ENCODE results near the gene PRR19.

The PRR19 gene

DNA sequence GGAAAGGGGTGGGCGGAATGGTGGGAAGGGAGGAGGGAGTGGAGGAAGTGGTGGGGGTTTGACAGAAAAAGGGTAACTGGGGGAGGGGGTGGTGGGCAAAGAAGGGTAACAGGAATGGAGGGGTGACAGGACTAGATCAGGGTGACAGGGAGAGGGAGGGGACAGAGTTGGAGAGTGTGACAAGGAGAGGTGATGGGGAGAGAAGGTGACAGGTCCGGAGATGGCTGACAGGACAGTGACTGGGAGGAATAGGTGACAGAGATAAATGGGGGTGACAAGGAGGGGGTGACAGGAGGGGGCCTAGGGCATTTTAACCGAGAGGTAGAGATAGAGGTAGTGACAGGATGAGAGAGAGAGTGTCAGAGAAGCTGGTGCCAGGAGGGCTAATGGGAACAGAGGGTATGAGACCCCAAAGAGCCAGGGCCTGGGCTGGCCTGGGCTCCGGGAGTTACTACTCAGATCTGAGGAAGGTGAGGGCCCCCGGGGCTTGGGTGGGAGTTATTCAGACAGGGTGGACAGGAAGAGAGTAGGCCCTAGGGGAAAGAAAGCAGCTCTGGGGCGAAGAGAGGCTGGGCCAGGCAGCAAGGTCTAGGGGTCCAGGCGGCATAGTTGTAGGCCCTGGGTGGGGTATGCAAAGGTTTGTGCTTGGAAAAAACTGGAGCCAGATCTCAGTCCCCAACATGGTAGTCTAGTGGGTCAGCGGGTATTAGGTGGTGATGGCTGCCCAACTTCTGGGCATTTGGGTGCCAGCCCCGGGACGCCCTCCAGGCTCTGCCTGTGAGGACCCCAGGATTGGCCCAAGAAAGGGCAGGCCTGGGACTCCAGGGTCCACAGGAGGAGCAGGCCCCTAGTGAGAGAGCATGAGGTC is 32.2 kb upstream of the PRR19 start:
- intact Hi-C loops (cut with DNase I) = no loop called here
- peak in 1 of 10 donors; percentile 74 for DNase-seq

DNA sequence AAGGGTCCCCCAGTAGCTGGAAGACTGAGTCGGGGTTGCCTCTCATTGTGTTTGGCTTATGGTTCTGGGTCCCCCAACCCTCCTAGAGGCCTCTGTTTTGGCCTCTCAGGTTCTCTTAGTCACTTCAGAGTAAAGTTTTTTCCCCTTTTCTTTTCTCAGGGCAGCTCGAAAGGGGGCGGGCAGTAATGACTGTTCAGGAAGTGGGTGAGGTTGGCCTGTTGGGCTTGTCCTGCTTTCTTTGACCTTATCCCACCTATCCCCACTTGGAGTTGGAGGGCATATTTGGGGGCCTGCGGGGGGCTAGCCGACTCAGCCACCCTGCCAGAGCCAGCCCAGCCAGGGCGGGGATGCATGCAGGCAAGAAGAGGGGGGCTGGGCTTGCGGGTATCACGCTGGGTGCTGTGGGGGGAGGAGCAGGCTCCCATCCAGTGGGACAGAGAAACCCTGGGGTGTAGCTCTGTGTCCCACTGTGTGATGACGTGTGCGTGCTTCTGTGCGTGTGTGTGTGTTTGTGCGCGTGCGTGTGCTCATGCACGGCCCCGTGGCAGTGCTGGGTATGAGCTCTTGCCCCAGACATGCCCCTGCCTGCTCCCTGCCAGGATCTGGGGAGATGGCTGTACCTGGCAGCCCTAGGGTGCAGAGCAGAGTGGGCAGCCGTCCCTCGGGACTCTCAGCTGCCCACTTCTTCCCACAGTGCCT is 31.4 kb upstream of the PRR19 start:
- intact Hi-C loops (cut with DNase I) = no loop called here

DNA sequence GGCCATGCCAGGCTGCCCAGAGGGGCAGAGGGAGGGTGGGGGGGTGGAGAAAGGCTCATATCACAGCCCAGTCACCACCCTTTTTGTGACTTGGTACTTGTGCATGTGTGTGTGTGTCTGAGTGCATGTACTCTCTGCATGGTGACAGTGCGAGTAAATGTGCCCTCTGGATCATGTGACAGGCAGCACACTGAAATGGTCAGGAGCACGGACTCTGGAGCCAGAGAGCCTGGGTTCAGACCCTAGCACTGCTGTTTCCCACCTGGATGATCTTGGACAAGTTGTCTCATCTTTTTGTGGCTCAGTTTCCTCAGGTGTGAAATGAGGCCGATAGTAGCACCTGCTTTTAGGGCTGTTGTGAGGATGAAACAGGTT is 30.9 kb upstream of the PRR19 start:
- DNase-seq = peak in 1 of 10 donors; percentile 82
- intact Hi-C loops (cut with DNase I) = no loop called here

More for the DNA sequence above, 31.4 kb upstream of the PRR19 start:
- DNase-seq = peak in 6 of 10 donors; percentile 42 to 94 (median 64)

DNA sequence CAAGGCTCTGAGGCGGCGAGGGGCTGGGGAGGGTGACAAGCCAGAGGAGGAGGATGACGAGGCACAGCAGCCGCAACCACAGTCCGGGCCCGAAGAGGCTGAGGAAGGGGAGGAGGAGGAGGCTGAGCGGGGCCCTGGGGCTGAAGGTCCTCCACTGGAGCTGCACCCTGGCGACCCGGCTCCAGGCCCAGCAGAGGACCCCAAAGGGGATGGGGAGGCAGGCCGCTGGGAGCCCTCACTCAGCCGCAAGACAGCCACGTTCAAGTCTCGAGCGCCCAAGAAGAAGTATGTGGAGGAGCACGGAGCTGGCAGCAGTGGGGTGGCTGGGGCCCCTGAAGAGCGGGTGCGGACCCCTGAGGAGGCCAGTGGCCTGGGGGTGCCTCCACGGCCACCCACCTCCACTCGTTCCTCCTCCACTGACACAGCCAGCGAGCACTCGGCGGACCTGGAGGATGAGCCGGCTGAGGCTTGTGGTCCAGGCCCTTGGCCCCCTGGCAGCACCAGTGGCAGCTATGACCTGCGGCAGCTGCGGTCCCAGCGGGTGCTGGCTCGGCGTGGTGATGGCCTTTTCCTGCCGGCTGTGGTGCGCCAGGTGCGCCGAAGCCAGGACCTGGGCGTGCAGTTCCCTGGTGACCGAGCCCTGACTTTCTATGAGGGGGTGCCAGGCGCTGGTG is 29.9 kb upstream of the PRR19 start:
- intact Hi-C loops (cut with DNase I) = no loop called here
- DNase-seq = peak in 2 of 10 donors; percentile 68 to 80

DNA sequence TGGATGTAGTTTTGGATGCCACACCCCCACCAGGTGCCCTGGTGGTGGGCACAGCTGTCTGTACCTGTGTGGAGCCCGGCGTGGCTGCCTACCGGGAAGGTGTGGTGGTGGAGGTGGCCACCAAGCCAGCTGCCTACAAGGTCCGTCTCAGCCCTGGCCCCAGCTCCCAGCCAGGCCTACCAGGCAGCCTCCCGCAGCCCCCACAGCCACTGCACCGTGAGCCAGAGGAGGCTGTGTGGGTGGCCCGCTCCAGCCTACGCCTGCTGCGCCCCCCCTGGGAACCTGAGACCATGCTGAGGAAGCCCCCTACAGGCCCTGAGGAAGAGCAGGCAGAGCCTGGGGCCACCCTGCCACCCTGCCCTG is 29.4 kb upstream of the PRR19 start:
- intact Hi-C loops (cut with DNase I) = no loop called here
- peak in 2 of 10 donors; percentile 45 to 73 for DNase-seq

DNA sequence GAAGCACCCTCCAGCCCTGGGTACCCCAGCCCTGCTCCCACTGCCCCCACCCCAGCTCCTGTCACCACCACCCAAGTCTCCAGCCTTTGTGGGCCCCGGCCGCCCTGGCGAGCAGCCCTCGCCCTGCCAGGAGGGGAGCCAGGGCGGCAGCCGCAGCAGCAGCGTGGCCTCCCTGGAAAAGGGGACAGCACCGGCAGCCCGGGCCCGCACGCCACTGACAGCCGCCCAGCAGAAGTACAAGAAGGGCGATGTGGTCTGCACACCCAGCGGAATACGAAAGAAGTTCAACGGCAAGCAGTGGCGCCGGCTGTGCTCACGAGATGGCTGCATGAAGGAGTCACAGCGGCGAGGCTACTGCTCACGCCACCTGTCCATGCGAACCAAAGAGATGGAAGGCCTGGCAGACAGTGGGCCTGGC is 28.9 kb upstream of the PRR19 start:
- peak in 1 of 10 donors; percentile 50 for DNase-seq
- intact Hi-C loops (cut with DNase I) = no loop called here

DNA sequence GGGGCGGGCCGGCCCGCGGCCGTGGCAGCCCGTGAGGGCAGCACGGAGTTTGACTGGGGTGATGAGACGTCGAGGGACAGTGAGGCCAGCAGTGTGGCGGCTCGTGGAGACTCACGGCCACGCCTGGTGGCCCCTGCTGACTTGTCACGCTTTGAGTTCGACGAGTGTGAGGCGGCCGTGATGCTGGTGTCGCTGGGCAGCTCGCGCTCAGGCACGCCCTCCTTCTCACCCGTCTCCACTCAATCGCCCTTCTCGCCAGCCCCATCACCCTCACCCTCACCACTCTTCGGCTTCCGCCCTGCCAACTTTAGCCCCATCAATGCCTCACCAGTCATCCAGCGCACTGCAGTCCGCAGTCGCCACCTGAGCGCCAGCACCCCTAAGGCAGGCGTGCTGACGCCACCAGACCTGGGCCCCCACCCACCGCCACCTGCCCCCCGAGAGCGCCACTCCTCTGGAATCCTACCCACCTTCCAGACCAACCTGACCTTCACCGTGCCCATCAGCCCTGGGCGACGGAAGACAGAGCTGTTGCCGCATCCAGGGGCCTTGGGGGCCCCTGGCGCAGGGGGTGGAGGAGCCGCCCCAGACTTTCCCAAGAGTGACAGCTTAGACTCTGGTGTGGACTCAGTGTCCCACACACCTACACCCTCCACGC is 28.4 kb upstream of the PRR19 start:
- DNase-seq = peak in 1 of 10 donors; percentile 34
- intact Hi-C loops (cut with DNase I) = no loop called here

DNA sequence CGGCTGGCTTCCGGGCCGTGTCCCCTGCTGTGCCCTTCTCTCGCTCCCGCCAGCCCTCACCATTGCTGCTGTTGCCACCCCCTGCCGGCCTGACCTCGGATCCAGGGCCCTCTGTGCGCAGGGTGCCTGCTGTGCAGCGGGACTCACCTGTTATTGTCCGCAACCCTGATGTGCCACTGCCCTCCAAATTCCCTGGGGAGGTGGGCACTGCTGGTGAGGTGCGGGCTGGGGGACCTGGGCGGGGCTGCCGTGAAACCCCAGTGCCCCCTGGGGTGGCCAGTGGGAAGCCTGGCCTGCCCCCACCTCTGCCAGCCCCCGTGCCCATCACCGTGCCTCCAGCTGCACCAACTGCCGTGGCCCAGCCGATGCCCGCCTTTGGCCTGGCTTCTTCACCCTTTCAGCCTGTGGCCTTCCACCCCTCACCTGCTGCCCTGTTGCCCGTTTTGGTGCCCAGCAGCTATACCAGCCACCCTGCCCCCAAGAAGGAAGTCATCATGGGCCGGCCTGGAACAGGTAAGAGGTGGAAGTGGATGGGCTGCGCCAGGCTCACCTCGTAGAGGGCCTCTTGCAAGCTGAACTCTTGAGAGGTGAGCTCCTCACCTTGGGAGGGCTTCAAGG is 27.8 kb upstream of the PRR19 start:
- DNase-seq = no peak
- intact Hi-C loops (cut with DNase I) = no loop called here

DNA sequence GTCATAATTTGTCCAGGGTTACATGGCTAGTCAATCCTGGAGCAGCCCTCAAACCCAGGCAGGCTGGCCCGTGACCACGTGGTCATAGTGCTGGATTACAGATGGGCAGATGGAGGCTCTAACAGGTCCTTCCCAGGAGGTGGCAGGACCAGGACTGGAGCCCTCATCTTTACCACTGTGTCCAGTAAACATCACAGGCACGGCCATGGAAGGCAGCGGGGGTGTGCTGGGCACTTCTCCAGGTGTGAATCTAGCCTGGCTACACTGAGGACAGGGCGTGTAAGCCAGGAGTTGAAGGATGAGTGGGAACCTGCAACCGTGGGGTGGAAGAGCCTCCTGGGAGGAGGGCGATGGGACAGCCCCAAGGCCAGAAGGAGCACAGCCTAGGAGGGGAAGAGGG is 26.8 kb upstream of the PRR19 start:
- DNase-seq = peak in 1 of 10 donors; percentile 87
- intact Hi-C loops (cut with DNase I) = no loop called here

DNA sequence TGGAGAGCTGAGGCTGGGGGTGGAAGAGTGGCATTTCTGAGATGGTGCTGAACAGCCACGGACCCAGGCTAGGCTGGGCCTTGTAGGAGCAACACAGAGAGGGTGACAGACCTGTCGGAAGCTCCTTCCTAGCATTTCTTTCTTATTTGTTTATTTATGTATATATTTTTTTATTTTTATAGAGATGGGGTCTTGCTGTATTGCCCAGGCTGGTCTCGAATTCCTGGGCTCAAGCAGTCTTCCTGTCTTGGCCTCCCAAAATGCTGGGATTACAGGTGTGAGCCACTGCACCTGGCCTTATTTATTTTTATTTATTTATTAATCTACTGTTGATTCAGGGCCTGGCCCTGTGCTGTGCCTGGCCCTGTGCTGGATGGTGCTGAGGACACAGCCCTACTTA is 26.4 kb upstream of the PRR19 start:
- DNase-seq = no peak
- intact Hi-C loops (cut with DNase I) = no loop called here

DNA sequence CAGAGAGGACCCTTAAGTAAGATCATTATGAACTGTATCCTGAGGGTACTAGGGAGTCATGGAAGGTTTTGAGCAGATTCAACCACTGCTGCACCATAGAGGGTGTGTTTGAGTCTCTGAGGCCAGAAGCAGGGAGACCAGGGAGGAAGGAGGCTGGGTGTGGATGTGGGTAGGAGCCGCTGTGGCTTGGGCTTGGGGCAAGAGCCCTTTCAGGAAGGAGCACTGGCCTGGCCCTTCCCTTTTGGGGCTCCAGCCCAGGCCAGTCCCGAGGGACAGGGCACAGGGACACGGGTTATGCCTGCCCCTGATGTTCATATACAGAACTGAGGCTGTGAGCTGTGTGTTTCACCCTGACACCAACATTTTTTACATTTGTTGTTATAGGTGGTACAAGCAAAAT is 25.6 kb upstream of the PRR19 start:
- DNase-seq = no peak
- intact Hi-C loops (cut with DNase I) = no loop called here

DNA sequence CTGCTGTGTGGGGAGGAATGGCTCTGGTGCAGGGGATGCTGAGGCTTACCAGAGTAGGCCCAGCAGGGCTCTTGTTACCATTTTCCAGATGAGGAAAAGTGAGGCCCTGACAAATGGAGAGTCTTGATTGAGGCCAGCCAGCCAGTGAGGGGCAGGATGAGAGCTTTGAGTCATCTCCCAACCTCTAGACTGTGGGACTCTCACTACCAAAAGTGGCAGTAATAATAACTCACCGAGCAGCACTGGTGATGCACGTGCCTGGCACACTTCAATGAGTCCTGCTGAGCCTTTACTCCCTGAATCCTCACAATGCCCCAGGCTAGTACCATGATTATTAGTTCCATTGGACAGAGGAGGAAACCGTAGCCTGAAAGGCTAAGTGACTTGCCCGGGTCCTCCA is 25.1 kb upstream of the PRR19 start:
- intact Hi-C loops (cut with DNase I) = no loop called here
- DNase-seq = no peak

DNA sequence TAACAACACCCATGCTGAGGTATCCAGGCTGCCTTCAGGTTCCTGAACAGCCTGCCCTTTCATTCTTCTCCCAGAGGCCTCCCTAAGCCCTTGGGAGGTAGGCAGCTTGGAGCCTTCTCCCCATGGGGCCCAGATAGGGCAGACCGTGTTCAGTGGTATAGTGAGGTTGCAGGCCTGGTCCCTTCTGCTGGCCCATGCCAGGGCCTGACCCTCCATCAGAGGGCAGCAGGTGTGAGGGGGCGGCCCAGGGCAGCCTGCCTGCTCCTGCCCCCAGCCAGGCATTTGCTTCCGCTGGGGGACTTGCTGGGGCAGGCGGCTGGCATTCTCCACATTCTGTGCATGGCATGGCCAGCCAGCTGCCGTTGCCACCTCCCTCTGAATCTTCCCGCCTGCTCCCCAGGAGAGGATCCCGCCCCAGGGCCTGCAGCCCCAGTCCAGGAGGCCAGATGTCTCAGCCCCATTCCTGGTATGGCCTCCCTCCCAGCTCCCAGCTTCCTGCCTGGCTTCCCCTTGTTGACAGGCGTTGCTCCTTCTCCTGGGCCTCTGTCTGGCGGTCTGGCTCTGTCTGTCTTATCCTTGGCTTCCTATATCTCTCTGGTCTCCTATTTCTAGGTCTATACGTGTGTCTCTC is 24.0 kb upstream of the PRR19 start:
- intact Hi-C loops (cut with DNase I) = no loop called here
- peak in 2 of 10 donors; percentile 83 to 84 for DNase-seq

DNA sequence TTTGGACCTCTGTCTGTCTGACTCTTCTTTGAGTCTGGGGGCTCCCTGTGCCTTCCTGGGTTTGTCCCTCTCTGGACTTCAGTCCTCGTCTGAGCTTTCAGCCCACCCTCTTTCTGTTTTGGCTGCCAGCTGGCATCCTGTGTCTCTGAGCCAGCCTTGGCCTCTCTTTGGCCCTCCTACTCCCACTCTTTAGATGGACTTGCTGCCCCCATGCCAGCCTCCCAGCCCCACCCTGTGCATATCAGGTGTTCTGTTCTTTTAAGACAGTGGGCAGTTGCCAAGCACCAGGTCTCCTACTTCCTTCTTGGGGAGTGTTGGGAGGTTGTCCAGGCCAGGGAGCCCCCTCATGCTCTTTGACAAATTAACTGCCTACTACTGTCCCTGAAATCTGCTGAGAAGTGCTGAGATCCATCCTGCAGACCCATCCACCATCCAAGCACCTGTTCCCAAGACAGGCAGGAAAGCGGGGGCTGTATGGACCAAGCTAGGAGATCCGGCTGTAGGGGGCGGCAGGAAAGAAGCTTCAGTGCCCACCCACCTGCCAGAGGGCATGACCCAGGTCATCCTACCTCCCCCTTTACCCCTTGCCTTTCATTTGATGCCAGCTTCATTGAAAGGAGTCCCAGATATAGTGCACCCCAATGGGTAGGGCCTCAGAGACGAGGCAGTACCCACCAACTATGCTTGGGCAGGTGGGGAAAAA is 23.3 kb upstream of the PRR19 start:
- intact Hi-C loops (cut with DNase I) = loop anchor here (1.0 kb wide), 1 partner anchor 32 kb away; no protein-coding TSS in a partner anchor
- DNase-seq = peak in 1 of 10 donors; percentile 77

DNA sequence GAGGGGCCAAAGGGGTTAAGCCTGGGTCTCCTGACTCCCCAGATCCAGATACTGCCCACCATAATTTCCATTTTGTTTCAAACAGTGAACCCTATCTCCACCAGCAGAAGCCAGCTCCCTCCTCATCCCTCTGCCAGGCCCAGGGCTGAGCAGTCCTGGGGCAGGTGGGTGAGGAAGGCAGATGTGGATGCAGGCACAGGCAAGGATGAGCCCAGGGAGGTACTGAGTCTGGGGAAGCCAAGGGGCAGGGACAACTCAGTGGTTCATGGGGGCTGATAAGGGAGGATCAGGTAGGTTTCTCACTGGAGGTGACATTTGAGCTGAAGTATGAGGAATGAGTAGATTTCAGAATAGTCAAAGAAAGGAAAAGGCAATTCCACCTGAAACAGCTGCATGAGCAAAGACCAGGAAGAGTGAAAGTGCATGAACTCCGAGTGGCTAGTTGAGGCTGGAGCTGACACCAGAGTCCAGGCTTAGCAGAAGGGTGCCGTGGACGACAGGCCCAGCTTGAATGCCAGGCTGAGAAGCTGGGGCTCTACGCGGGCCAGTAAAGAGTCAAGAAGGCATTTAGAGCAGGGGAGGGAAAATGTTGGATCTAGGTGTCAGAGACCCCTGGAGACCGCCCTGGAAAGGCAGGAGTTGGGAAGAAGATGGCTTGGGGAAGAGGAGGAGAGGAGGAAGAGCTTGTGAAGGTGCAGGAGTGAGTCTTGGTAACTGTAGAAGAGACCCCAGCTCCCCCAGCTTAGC is 22.6 kb upstream of the PRR19 start:
- no peak for DNase-seq
- intact Hi-C loops (cut with DNase I) = loop anchor here (1.0 kb wide), 1 partner anchor 33 kb away; no protein-coding TSS in a partner anchor

DNA sequence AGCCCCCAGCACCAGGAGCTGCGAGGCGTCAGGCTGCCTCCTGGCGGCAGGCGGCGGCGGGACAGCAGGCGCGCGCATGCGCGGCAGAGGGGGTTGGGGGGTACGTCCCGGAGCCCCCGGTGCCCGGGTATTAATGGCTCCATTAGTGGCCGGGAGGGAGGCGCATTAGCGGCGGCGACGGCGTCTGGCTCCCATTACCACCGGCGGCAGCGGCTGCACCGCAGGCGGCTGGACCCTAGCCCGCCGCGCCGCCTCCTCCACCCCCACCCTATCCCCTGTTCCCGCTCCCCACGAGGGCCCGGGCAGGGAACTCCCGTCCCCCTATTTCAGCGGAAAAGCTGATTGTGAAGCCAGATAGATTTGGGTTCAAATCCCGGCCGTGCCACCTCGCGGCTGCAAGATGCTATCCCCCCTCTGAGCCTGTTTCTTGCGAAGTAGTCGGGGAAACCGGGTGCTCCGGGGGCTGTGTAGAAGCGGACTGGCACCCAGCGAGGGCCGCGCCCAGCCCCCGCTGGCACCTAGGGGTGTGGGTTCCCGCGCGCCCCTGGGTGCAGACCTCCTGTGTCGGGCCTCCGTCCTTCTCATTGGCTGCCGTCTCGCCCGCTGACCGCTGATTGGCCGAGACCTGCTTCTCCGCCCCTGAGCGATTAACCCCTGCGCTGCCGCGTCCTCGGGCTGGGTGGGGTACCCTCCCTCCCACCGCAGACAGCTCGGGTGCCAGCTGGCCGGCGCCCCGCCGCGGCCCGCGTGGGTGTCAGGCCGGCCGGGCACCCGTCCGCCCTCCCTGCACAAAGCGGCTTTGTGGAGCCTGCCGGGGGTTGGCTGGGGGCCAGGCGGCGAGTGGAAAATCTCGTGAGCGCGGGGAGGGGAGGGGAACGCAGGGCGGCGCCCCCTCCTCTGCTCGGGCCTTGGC is 21.8 kb upstream of the PRR19 start:
- DNase-seq = peak; percentile 95 to 100 (median 98)
- intact Hi-C loops (cut with DNase I) = loop anchor here (1.0 to 2.0 kb wide), 2 partner anchors 25 to 34 kb away; partner anchors contain the start of gene ERF

DNA sequence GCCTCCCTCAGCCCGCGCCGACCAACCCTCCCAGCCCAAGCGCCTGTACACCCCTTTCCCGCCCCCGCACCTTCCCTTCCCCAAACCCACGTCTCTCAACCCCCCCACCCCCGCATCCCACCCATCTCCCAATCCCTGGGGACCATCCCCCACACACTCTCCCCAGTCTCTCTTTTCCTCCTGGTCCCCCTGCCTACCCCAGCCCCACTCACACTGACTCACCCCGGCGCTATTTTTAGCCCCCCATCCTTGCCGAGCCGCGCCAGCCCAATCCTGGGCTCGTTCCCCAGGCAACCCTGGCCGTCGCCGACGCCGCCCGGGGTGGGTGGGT is 21.2 kb upstream of the PRR19 start:
- intact Hi-C loops (cut with DNase I) = loop anchor here (2.0 kb wide), 1 partner anchor 26 kb away; the partner anchor contains the start of gene ERF
- peak in 7 of 10 donors; percentile 52 to 88 (median 60) for DNase-seq
